Dendritic cell treated with granulocyte-macrophage colony-stimulating factor and Interleukin-4, amounts not matched to agents 40 ng/mL and 50 ng/mL, for 4 days (primary cell): ENCODE results near the gene VPS9D1.
"Not testable (repeated sequence)": the region's sequence is repeated elsewhere in the genome, so short reads cannot be mapped to it uniquely, and the experiment has no call there.

ENCODE experiments used
- H3K27ac Mint-ChIP-seq: one replicate; pipeline ENCODE4 v1.8.0; 2022; ENCODE audit warnings: mild to moderate bottlenecking, mixed read lengths
- H3K27me3 Mint-ChIP-seq: one replicate; pipeline ENCODE4 v1.8.0; 2022; ENCODE audit warnings: mild to moderate bottlenecking, mixed read lengths
- H3K36me3 Mint-ChIP-seq: one replicate; pipeline ENCODE4 v1.8.0; 2022; ENCODE audit warnings: low read depth, mixed read lengths
- H3K4me1 Mint-ChIP-seq: one replicate; pipeline ENCODE4 v1.8.0; 2022; ENCODE audit warnings: low read depth, mixed read lengths
- H3K4me3 Mint-ChIP-seq: one replicate; pipeline ENCODE4 v1.8.0; 2022; ENCODE audit warnings: mild to moderate bottlenecking, moderate library complexity, mixed read lengths
- H3K9me3 Mint-ChIP-seq: one replicate; pipeline ENCODE4 v1.8.0; 2022; ENCODE audit warnings: mixed read lengths
- intact Hi-C: fragments of 100-400 bp; cut with micrococcal nuclease; formaldehyde crosslinking; loops from one replicate; pipeline ENCODE4 v1.15.0; 2022

The VPS9D1 gene

DNA sequence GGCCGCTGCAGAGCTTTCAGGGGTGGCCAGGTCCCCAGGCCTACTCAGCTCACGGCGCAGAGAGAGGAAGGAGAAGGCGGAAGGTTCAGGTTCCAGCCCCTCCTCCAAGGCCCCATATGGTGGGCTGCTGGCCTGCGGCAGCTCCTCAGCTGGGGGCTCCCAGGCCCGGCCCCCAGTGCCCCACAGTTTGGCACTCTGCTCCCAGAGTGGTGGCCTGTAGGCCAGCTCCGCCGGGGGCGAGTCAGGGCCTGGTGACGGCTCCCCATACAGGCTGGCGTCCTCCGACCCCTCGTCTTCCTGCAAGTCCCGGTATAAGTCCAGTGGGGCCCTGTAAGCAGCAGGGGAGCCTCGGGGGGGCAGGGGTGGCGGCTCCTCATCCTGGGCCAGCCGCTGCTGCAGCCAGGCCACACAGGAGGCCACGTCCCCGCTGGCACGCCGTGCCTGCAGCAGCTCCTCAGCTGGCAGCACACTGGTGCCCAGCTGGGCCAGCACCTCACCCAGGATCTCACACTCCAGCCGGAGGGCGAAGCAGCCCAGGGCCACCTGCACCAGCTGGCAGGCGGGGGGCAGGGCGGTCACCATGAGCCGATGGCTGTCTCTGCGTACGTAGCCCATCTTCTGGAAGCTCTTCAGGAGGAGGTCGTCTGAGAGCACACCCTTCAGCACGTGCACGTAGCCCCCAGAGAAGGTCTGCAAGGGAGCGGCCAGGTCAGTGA, 22.9 kb downstream of the VPS9D1 start:
- Mint-ChIP-seq H3K4me1 (peaks cover 27% of the 10 kb centered on the region), H3K9me3 (no peaks in the 10 kb centered on the region), H3K36me3 (peaks cover 64% of the 10 kb centered on the region), H3K27me3 (peaks cover 4% of the 10 kb centered on the region), H3K27ac (no peak overlapping the region), H3K4me3 (no peak overlapping the region)
- intact Hi-C loops = no loop called here

DNA sequence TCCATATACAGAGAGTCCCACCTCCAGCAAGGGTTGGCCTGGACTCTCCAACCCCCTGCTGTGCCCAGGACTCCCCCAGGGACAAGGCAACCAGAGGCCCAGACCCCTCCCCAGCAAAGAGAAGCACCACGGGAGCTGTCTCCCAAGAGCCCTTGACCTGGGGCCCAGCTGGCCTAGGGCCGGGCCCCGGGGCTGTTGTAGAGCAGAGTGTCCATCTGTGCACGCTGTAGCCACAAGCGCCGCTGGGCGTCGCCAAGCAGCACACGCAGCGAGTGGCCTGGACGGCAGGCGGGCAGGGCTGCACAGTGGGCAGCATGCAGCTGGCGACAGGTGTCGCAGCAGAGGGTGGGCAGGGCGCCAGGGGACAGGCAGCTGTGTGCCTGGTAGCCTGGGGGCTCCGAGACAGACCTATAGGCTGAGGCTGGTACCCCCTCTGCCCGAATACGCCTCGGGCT, 23.5 kb downstream of the VPS9D1 start:
- H3K27ac Mint-ChIP-seq = no peak overlapping the region
- H3K36me3 Mint-ChIP-seq = peaks cover 70% of the 10 kb centered on the region
- H3K4me3 Mint-ChIP-seq = no peak overlapping the region
- intact Hi-C loops = no loop called here
- H3K9me3 Mint-ChIP-seq = no peaks in the 10 kb centered on the region
- no peaks in the 10 kb centered on the region for H3K27me3 Mint-ChIP-seq
- H3K4me1 Mint-ChIP-seq = peaks cover 27% of the 10 kb centered on the region

DNA sequence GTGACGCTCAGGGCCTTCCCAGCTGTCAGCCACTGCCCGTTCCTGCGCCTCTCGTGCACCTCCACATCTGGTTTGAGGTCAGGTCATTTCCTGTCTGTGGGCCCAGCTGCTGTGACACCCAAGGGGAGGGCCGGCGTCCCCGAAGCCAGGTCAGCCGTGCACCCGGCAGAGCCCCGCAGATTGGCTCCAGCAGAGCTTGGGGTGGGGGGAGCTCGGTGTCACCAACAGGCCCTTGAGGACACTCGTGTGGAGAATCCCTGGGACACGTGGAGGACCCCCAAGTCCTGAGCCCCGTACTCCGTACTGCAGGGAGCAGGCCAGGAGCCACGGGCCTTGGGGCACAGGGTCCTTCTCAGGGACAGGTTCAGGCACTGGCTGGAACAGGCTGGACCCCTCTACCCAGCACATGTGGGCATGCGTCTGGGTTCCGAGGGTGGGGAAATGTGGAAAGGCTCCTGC, 24.0 kb downstream of the VPS9D1 start:
- no peaks in the 10 kb centered on the region for H3K9me3 Mint-ChIP-seq
- H3K4me1 Mint-ChIP-seq = peaks cover 27% of the 10 kb centered on the region
- peaks cover 74% of the 10 kb centered on the region for H3K36me3 Mint-ChIP-seq
- intact Hi-C loops = no loop called here
- no peak overlapping the region for H3K27ac Mint-ChIP-seq
- no peaks in the 10 kb centered on the region for H3K27me3 Mint-ChIP-seq
- no peak overlapping the region for H3K4me3 Mint-ChIP-seq

DNA sequence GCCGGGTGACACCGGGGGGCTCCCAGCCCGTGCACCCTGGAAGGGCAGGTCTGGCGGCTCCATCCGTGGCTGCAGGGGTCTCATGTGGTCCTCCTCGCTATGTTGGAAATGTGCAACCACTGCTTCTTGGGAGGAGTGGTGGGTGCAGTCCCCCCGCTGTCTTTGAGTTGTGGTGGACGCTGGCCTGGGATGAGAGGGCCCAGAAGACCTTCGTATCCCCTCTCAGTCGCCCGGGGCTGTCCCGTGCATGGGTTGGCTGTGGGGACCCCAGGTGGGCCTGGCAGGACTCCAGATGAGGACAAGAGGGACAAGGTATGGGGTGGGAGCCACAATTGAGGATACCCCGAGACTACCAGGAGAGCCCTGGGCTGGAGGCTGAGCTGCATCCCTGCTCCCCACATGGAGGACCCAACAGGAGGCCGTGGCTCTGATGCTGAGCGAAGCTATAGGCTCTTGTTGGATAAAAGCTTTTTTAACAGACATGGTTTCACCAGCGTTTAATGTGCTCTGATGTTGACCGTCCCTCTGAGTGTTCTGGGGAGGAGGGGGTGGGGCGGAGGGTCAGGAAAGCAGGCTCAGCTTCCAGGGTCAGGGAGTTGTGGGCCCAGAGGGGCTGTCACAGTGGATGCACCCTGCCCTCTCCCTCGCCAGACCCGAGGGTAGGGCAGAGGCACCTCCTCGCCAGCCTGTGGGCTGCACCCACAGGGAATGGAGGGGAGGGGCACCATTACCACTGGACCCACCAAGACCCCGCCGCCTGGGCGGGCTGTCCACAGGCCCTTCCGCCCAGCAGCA, 24.6 kb downstream of the VPS9D1 start:
- Mint-ChIP-seq H3K27ac (no peak overlapping the region), H3K36me3 (peaks cover 81% of the 10 kb centered on the region), H3K27me3 (no peaks in the 10 kb centered on the region), H3K4me3 (no peak overlapping the region), H3K4me1 (peaks cover 27% of the 10 kb centered on the region), H3K9me3 (no peaks in the 10 kb centered on the region)
- intact Hi-C loops = no loop called here

DNA sequence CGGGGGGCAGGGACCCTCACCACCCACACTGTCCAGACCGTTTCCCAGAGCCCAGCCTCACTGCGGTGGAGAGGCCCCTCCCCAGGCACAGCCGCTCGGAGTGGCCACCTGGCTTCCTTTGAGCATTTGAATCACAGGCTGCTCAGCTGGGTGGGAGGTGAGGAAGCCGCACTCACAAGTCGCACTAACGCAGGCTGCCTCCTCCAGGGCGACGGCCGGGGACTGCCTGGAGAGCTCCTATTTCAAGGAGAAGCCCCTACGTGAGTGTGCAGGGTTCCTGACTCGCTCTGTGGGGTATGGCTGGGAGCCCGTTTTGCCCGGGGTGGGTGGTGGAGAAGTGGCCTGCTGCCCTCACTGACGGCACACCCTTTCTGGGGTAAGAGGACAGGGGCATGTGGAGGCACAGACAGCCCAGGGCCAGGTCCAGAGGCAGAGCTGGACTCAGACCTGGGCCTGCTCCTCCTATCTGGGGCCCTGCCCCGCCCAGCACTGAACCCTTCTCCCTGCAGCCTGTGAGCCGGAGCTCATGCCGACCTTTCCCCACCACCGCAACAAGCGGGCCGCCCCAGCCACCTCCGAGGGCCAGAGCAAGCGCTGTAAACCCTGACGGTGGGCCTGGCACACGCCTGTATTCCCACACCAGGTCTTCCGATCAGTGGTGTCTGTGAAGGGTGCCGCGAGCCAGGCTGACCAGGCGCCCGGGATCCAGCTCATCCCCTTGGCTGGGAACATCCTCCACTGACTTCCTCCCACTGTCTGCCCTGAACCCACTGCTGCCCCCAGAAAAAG, 25.4 kb downstream of the VPS9D1 start:
- intact Hi-C loops = no loop called here
- Mint-ChIP-seq H3K27ac (no peak overlapping the region), H3K36me3 (peaks cover 89% of the 10 kb centered on the region), H3K4me1 (peaks cover 20% of the 10 kb centered on the region), H3K9me3 (no peaks in the 10 kb centered on the region), H3K4me3 (no peak overlapping the region), H3K27me3 (no peaks in the 10 kb centered on the region)

DNA sequence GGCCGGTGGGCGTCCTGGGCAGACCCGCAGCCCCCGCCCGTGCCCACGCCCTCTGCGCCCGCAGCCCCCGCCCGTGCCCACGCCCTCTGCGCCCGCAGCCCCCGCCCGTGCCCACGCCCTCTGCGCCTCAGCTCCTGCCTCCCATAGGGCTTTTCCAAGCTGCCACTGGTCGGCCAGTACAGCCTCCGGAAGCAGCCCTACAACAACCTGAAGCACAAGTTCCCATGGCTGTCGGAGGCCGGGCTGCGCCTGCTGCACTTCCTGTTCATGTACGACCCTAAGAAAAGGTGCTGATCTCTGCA, 26.0 kb downstream of the VPS9D1 start:
- H3K4me3 Mint-ChIP-seq, H3K27ac Mint-ChIP-seq, H3K9me3 Mint-ChIP-seq, intact Hi-C loops, H3K27me3 Mint-ChIP-seq: not testable (repeated sequence)
- Mint-ChIP-seq H3K36me3 (peaks cover 94% of the 10 kb centered on the region), H3K4me1 (peaks cover 15% of the 10 kb centered on the region)

DNA sequence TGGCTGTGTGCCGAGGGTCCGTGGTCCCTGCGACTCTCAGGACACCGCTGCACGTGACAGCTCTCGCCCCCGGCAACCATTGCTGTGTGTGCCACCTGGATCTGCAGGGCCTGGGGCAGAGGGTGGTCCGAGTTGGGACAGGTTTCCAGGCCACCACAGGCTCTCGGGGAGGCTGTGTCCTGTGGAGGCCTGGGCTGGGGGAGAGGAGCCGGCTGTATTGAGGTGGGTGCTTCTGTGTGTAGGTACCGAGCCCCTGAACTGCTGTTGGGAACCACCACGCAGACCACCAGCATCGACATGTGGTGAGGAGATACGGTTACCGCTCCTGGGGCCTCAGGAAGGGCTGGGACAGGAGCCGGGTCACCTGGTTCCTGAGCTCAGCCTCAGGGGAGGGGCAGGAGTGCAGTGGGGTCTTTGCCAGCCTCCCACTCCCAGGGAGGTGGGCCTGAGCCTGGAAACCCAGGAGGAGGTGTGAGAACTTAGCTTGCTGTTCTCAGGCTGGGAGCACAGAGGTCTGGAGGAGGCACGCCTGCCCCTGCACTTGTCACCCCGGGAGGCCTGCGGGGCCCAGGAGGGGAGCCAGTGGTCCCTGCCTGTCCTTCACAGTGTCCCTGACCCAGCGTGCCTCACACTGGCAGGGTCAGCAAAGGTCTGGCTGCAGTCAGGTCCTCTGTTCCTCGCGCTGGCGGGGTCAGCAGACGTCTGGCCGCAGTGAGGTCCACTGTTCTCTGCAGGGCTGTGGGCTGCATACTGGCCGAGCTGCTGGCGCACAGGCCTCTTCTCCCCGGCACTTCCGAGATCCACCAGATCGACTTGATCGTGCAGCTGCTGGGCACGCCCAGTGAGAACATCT, 26.5 kb downstream of the VPS9D1 start:
- intact Hi-C loops = no loop called here
- H3K9me3 Mint-ChIP-seq = no peaks in the 10 kb centered on the region
- H3K27me3 Mint-ChIP-seq = no peaks in the 10 kb centered on the region
- peaks cover 14% of the 10 kb centered on the region for H3K4me1 Mint-ChIP-seq
- no peak overlapping the region for H3K4me3 Mint-ChIP-seq
- H3K36me3 Mint-ChIP-seq = peaks cover 97% of the 10 kb centered on the region
- H3K27ac Mint-ChIP-seq = no peak overlapping the region

DNA sequence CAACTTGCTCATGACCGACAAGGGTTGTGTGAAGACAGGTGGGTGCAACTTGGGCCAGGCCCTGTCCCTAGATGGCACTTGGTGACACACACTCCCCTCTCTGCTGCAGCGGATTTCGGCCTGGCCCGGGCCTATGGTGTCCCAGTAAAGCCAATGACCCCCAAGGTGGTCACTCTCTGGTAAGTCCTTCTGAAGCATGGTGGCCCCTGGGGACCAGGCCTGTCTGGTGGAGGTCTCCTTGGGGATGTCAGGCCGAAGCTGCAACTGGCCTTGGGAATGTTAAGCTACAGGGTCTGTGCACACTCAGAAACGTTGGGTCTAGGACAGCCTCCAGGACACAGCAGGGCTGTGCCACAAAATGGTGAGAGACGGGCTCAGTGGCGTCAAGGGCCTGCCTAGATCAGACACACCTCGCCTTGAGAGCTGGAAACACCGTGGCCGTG, 27.4 kb downstream of the VPS9D1 start:
- no peaks in the 10 kb centered on the region for H3K27me3 Mint-ChIP-seq
- peaks cover 14% of the 10 kb centered on the region for H3K4me1 Mint-ChIP-seq
- intact Hi-C loops = no loop called here
- H3K27ac Mint-ChIP-seq = no peak overlapping the region
- no peak overlapping the region for H3K4me3 Mint-ChIP-seq
- H3K36me3 Mint-ChIP-seq = peaks cover 94% of the 10 kb centered on the region
- H3K9me3 Mint-ChIP-seq = no peaks in the 10 kb centered on the region

DNA sequence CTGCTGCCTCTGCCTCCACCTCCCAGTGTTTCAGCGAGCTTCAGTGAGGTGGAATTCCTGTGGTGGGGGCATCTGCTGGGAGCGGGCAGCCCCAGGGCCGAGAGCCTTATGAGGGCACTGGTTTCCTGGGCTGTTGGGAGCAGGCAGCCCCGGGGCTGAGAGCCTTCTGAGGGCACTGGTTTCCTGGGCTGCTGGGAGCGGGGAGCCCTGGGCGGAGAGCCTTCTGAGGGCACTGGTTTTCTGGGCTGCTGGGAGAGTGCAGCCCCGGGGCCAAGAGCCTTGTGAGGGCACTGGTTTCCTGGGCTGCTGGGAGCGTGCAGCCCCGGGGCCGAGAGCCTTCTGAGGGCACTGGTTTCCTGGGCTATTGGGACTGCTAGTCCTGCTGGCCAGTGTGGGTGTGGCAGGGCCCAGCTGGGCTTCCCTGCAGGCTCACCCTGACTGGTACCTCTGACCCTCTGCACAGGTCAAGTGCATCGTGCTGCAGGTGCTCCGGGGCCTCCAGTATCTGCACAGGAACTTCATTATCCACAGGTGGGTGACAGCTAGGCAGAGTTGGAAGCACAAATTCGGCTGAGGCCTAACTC, 28.6 kb downstream of the VPS9D1 start:
- H3K27ac Mint-ChIP-seq = no peak overlapping the region
- peaks cover 22% of the 10 kb centered on the region for H3K4me1 Mint-ChIP-seq
- intact Hi-C loops = no loop called here
- no peak overlapping the region for H3K4me3 Mint-ChIP-seq
- no peaks in the 10 kb centered on the region for H3K27me3 Mint-ChIP-seq
- H3K36me3 Mint-ChIP-seq = peaks cover 81% of the 10 kb centered on the region
- no peaks in the 10 kb centered on the region for H3K9me3 Mint-ChIP-seq

DNA sequence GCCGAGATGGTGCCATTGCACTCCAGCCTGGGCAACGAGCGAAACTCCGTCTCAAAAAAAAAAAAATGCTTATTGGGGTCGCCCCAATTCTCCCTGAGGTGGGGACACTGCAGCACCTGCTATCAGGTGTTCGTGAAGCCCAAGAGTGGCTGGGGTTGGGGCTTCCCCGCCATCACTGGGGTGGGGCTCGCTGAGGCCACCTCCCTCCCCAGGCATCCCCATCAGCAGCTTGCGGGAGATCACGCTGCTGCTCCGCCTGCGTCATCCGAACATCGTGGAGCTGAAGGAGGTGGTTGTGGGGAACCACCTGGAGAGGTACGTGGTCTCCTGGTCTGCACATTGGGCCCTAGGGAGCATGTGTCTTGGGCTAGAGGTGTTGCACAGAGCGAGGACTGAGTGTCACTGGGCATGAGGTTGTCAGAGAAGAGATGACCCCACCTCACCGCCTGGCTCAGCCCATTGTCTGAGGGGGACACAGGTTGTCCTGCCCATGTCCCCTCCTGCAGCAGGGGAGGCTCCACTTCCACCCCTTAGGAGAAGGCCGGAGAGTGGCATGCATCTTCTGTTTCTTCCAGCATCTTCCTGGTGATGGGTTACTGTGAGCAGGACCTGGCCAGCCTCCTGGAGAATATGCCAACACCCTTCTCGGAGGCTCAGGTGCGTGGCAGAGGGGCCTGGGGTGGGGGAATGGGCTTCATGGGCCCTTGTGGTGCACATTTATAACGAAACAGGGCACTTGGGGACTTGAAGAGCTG, 29.3 kb downstream of the VPS9D1 start:
- intact Hi-C loops = no loop called here
- Mint-ChIP-seq H3K4me3 (no peak overlapping the region), H3K36me3 (peaks cover 79% of the 10 kb centered on the region), H3K4me1 (peaks cover 20% of the 10 kb centered on the region), H3K27ac (no peak overlapping the region), H3K9me3 (no peaks in the 10 kb centered on the region), H3K27me3 (no peaks in the 10 kb centered on the region)

DNA sequence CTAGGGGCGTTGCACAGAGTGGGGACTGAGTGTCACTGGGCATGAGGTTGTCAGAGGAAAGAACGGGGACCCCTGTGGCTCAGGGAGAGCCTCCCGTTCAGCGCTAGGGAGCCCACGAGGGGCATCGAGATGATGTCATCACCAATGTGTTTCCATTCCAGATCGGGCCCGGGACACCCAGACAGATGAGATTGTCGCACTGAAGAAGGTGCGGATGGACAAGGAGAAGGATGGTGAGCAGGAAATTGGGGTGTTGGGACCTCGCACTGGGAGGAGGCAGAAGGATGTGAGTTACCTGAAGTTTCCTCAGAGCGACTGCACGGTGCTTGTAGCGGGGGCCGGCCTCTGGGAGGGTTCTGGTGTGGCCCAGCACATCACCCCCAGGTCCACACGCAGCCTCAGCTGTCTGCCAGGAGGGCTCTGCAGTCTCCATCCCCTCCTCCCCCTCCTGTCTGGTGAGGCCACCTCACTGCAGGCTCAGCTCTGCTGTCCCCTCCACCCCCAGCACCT, 30.3 kb downstream of the VPS9D1 start:
- Mint-ChIP-seq H3K27me3 (no peaks in the 10 kb centered on the region), H3K4me1 (peaks cover 19% of the 10 kb centered on the region), H3K36me3 (peaks cover 73% of the 10 kb centered on the region), H3K4me3 (no peak overlapping the region), H3K9me3 (peaks cover 7% of the 10 kb centered on the region), H3K27ac (no peak overlapping the region)
- intact Hi-C loops = no loop called here

DNA sequence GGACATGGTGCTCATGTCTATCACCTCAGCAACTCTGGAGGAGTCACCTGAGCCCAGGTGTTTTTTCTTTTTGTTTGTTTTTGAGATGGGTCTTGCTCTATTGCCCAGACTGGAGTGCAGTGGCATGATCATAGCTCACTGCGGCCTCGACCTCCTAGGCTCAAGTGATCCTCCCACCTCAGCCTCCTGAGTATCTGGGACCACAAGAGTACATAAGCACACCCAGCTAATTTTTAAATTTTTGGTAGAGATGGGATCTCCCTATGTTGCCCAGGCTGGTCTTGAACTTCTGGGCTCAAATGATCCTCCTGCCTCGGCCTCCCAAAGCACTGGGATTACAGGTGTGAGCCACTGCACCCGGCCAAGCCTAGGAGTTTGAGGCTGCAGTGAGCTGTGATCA, 31.1 kb downstream of the VPS9D1 start:
- Mint-ChIP-seq H3K36me3 (peaks cover 65% of the 10 kb centered on the region), H3K4me1 (peaks cover 19% of the 10 kb centered on the region), H3K9me3 (peaks cover 15% of the 10 kb centered on the region)
- H3K4me3 Mint-ChIP-seq, H3K27me3 Mint-ChIP-seq, intact Hi-C loops, H3K27ac Mint-ChIP-seq: not testable (repeated sequence)
